Measurements from ENCODE around the gene AGBL3.

AGBL3 gene

DNA sequence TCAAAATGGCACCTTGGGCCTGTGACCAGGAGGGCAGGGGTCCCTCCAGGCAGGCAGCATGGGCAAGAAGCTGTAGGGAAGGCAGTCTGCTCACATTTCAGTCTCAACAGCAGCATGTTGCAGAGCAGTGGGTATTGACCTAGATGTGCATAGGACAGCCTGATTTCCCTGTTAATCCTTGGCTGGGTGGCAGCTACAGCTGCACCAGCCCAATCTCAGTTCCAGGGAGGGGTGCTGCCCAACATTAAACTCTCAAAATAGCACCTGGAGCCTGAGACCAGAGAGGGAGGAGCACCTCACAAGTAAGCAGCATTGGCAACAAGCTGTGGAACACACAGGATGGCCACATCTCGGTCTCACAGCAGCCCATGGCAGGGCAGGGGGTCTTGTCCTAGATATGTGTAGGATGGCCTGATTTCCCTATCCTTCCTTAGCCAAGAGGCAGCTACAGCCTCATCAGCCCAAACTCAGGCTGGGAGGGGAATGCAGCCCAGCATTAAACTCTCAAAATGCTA lies 171.9 kb downstream of the AGBL3 start:
- Histone ChIP-seq H3K27me3 (ENCODE audit: insufficient read depth, insufficient read length) (no peaks in the 10 kb centered on the region), H3K4me3 (ENCODE audit: insufficient read length, low read depth) (no peak overlapping the region), H3K9me3 (ENCODE audit: insufficient read depth, low read length) (peaks cover 31% of the 10 kb centered on the region; the same call in 1 of the 2 replicates), H3K9ac (ENCODE audit: insufficient read length, low read depth) (no peak overlapping the region), H3K36me3 (ENCODE audit: insufficient read depth, insufficient read length, low read length) (no peaks in the 10 kb centered on the region), H3K4me1 (ENCODE audit: insufficient read depth, insufficient read length) (no peaks in the 10 kb centered on the region)
- TF ChIP-seq YY1 (IDR thresholded peaks at IDR 0.05; ENCODE audit: insufficient read depth, insufficient read length) (no peak), SUZ12 (IDR thresholded peaks at IDR 0.05; ENCODE audit: extremely low read depth, insufficient read depth, insufficient read length) (no peak), ZNF274 (IDR thresholded peaks at IDR 0.05; ENCODE audit: low read depth, low read length) (no peak)
- DNase-seq (ENCODE audit: low read depth, low spot score), result no peak

GRCh38 chr7:135158874-135159273 lies 172.6 kb downstream of the AGBL3 start:
- TF ChIP-seq SUZ12 (IDR thresholded peaks at IDR 0.05; ENCODE audit: extremely low read depth, insufficient read depth, insufficient read length) (no peak), YY1 (IDR thresholded peaks at IDR 0.05; ENCODE audit: insufficient read depth, insufficient read length) (no peak), ZNF274 (IDR thresholded peaks at IDR 0.05; ENCODE audit: low read depth, low read length) (no peak)
- DNase-seq (ENCODE audit: low read depth, low spot score), result no peak
- Histone ChIP-seq H3K4me3 (ENCODE audit: insufficient read length, low read depth) (no peak overlapping the region), H3K9ac (ENCODE audit: insufficient read length, low read depth) (no peak overlapping the region), H3K36me3 (ENCODE audit: insufficient read depth, insufficient read length, low read length) (peaks cover 2% of the 10 kb centered on the region), H3K27me3 (ENCODE audit: insufficient read depth, insufficient read length) (no peaks in the 10 kb centered on the region), H3K9me3 (ENCODE audit: insufficient read depth, low read length) (peaks cover 31% of the 10 kb centered on the region; the same call in 1 of the 2 replicates), H3K4me1 (ENCODE audit: insufficient read depth, insufficient read length) (no peaks in the 10 kb centered on the region)

- no peaks in the 10 kb centered on the region for H3K4me1 ChIP-seq (ENCODE audit: insufficient read depth, insufficient read length)
- no peak for TF ChIP-seq SUZ12 (IDR thresholded peaks at IDR 0.05; ENCODE audit: extremely low read depth, insufficient read depth, insufficient read length)
- TF ChIP-seq ZNF274 (IDR thresholded peaks at IDR 0.05; ENCODE audit: low read depth, low read length), result no peak
- TF ChIP-seq YY1 (IDR thresholded peaks at IDR 0.05; ENCODE audit: insufficient read depth, insufficient read length), result no peak
- H3K9ac ChIP-seq (ENCODE audit: insufficient read length, low read depth), result no peak overlapping the region
- peaks cover 8% of the 10 kb centered on the region for H3K36me3 ChIP-seq (ENCODE audit: insufficient read depth, insufficient read length, low read length)
- no peaks in the 10 kb centered on the region for H3K27me3 ChIP-seq (ENCODE audit: insufficient read depth, insufficient read length)
- H3K4me3 ChIP-seq (ENCODE audit: insufficient read length, low read depth), result no peak overlapping the region
- no peak for DNase-seq (ENCODE audit: low read depth, low spot score)
- H3K9me3 ChIP-seq (ENCODE audit: insufficient read depth, low read length), result peaks cover 31% of the 10 kb centered on the region; the same call in 1 of the 2 replicates
Measured at GRCh38 chr7:135159359-135160085, 173.2 kb downstream of the AGBL3 start.

GRCh38 chr7:135160098-135160857 lies 174.0 kb downstream of the AGBL3 start:
- Histone ChIP-seq H3K9me3 (ENCODE audit: insufficient read depth, low read length) (peaks cover 31% of the 10 kb centered on the region; the same call in 1 of the 2 replicates), H3K36me3 (ENCODE audit: insufficient read depth, insufficient read length, low read length) (peaks cover 16% of the 10 kb centered on the region), H3K9ac (ENCODE audit: insufficient read length, low read depth) (no peak overlapping the region), H3K27me3 (ENCODE audit: insufficient read depth, insufficient read length) (no peaks in the 10 kb centered on the region), H3K4me3 (ENCODE audit: insufficient read length, low read depth) (no peak overlapping the region), H3K4me1 (ENCODE audit: insufficient read depth, insufficient read length) (no peaks in the 10 kb centered on the region)
- no peak for TF ChIP-seq SUZ12 (IDR thresholded peaks at IDR 0.05; ENCODE audit: extremely low read depth, insufficient read depth, insufficient read length)
- TF ChIP-seq YY1 (IDR thresholded peaks at IDR 0.05; ENCODE audit: insufficient read depth, insufficient read length), result no peak
- TF ChIP-seq ZNF274 (IDR thresholded peaks at IDR 0.05; ENCODE audit: low read depth, low read length), result no peak
- DNase-seq (ENCODE audit: low read depth, low spot score), result no peak

DNA sequence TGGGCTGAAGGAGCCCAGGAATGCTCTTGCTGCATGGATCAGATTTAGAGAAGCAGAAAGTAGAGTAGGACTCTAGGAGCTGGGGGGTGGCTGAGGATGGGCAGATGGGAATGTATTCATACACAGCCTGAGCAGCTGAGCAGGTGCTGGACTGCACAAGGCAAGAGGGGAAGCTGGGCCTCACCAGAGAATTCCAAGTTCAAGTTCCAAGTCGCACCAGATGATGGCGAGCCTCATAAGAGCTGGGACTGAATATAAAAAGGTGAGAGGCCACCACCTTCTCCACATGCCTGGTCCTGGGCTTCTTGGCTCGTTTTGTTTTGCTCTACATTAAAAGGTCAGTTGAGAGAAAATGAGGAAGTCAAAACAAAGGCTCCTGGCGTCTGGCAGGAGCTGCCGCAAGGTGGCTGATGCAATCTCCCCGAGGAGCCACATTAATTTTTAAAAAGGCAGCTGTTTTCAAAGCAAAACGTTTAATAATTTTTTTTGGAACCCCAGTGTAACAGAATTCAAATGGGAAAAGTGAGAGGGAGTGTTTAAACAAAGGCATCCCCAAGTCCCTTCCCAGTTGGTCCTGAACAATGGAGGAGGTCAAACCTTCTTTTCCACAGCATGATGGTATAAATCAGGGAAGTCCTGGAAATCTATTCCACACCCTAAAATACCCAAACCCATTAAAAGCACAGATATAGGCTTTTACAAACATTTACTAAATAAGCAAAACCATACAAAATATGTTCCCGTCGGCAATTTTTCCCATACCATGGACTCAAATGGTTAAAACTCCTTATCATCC lies 174.7 kb downstream of the AGBL3 start:
- no peak for TF ChIP-seq SUZ12 (IDR thresholded peaks at IDR 0.05; ENCODE audit: extremely low read depth, insufficient read depth, insufficient read length)
- TF ChIP-seq YY1 (IDR thresholded peaks at IDR 0.05; ENCODE audit: insufficient read depth, insufficient read length), result no peak
- no peaks in the 10 kb centered on the region for H3K4me1 ChIP-seq (ENCODE audit: insufficient read depth, insufficient read length)

GRCh38 chr7:135161669-135162068 lies 175.4 kb downstream of the AGBL3 start:
- Histone ChIP-seq H3K36me3 (ENCODE audit: insufficient read depth, insufficient read length, low read length) (peaks cover 29% of the 10 kb centered on the region), H3K4me3 (ENCODE audit: insufficient read length, low read depth) (no peak overlapping the region), H3K27me3 (ENCODE audit: insufficient read depth, insufficient read length) (no peaks in the 10 kb centered on the region), H3K9ac (ENCODE audit: insufficient read length, low read depth) (no peak overlapping the region), H3K4me1 (ENCODE audit: insufficient read depth, insufficient read length) (no peaks in the 10 kb centered on the region), H3K9me3 (ENCODE audit: insufficient read depth, low read length) (peaks cover 24% of the 10 kb centered on the region; the same call in 1 of the 2 replicates)
- no peak for DNase-seq (ENCODE audit: low read depth, low spot score)
- no peak for TF ChIP-seq YY1 (IDR thresholded peaks at IDR 0.05; ENCODE audit: insufficient read depth, insufficient read length)
- TF ChIP-seq ZNF274 (IDR thresholded peaks at IDR 0.05; ENCODE audit: low read depth, low read length), result no peak
- no peak for TF ChIP-seq SUZ12 (IDR thresholded peaks at IDR 0.05; ENCODE audit: extremely low read depth, insufficient read depth, insufficient read length)

More for the DNA sequence above, 174.7 kb downstream of the AGBL3 start:
- H3K27me3 ChIP-seq (ENCODE audit: insufficient read depth, insufficient read length), result no peaks in the 10 kb centered on the region
- peaks cover 24% of the 10 kb centered on the region; the same call in 1 of the 2 replicates for H3K9me3 ChIP-seq (ENCODE audit: insufficient read depth, low read length)
- DNase-seq (ENCODE audit: low read depth, low spot score), result no peak
- H3K36me3 ChIP-seq (ENCODE audit: insufficient read depth, insufficient read length, low read length), result peaks cover 23% of the 10 kb centered on the region
- H3K9ac ChIP-seq (ENCODE audit: insufficient read length, low read depth), result no peak overlapping the region
- no peak overlapping the region for H3K4me3 ChIP-seq (ENCODE audit: insufficient read length, low read depth)
